ENCODE data around the gene PXMP4. TPM values are rescaled to one million over a fixed set of nuclear protein-coding genes. Genes with fewer than 3 reads are reported as not detected.
A peak's percentile ranks its signal among the peaks of the same experiment; 100 is the strongest.

The PXMP4 gene
- total RNA-seq, 1 donor from 2014 or later, result 2.1 TPM

DNA sequence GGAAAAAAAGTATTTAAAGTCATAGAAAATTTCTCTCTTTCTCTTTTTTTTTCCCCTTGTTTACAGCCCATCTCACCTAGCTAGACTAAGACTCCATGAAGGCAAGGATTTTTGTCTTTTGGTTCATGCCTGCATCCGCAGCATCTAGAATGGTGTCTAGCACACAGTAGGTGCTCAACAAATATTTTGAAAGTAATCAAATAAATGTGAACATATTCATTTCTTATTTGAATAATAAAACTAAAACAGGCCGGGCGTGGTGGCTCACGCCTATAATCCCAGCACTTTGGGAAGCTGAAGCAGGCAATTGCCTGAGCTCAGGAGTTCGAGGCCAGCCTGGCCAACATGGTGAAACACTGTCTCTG, 7.0 kb upstream of the PXMP4 start:
- DNase-seq (ENCODE audit: low read depth), result no peak
- no peak overlapping the region for H3K4me3 ChIP-seq (ENCODE audit: low read depth, low read length)
- TF ChIP-seq, protein P1, sequence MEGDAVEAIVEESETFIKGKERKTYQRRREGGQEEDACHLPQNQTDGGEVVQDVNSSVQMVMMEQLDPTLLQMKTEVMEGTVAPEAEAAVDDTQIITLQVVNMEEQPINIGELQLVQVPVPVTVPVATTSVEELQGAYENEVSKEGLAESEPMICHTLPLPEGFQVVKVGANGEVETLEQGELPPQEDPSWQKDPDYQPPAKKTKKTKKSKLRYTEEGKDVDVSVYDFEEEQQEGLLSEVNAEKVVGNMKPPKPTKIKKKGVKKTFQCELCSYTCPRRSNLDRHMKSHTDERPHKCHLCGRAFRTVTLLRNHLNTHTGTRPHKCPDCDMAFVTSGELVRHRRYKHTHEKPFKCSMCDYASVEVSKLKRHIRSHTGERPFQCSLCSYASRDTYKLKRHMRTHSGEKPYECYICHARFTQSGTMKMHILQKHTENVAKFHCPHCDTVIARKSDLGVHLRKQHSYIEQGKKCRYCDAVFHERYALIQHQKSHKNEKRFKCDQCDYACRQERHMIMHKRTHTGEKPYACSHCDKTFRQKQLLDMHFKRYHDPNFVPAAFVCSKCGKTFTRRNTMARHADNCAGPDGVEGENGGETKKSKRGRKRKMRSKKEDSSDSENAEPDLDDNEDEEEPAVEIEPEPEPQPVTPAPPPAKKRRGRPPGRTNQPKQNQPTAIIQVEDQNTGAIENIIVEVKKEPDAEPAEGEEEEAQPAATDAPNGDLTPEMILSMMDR (conservative IDR thresholded peaks at IDR 0.05; ENCODE audit: low read depth, low read length), result no peak

DNA sequence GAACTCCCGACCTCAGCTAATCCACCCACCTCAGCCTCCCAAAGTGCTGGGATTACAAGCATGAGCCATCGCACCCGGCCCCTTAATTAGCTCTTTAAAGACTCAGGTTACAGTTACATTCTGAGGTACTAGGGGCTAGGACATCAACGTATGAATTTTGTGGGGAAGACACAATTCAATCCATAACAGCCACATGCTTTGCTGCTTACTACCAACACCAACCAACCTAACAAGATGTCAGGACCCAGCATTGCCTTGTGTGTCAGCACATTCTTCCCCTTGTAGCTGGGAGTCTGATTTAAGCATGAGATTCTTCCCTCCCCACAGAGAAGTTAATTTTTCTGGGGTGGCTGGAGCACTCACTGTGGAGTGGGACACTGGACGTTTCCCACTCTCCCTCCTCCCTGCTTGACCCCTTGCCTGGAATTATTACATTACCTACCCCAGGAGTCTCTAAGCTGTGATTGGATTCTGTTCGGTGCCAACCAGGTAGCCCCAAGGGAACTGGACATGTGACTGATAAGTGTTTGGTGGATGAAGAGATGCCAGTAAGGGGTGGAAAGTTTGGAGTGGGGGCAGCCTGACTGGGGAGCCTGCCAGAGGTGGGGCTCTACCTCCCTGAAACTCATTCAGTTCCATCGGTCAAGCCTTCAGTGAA, 5.6 kb upstream of the PXMP4 start:
- no peak overlapping the region for H3K4me3 ChIP-seq (ENCODE audit: low read depth, low read length)
- TF ChIP-seq, protein P1 (conservative IDR thresholded peaks at IDR 0.05; ENCODE audit: low read depth, low read length), result no peak
- no peak for DNase-seq (ENCODE audit: low read depth)

GRCh38 chr20:33724439-33725094, 4.5 kb upstream of the PXMP4 start:
- H3K4me3 ChIP-seq (ENCODE audit: low read depth, low read length), result no peak overlapping the region
- TF ChIP-seq, protein P1 (conservative IDR thresholded peaks at IDR 0.05; ENCODE audit: low read depth, low read length), result no peak
- no peak for DNase-seq (ENCODE audit: low read depth)

DNA sequence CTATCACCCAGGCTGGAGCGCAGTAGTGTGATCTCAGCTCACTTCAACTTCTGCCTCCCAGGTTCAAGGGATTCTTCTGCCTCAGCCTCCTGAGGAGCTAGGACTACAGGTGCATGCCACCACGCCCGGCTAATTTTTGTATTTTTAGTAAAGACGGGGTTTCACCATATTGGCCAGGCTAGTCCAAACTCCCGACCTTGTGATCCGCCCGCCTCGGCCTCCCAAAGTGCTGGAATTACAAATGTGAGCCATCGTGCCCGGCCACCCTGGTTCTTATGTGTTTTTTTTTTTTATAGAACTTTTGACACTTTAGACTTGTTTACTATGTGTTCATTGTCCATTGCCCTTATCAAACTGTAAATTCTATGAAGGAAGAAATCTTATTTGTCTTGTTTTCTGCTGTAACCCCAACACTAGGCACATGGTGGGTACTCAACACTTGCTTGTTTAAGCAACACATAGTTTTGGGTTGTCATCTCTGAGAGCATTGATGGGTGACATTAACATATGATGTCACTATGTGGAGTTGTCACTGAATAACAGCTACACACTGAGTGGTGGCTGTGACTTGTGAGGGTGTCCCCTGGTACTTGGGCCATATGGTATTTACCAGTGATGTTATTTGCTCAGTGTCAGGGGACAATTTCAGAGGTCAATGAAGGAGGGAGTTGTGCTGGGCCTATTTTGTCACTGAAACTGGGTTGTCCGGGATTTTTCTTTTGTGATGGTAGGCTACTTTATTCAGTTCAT, 1.5 kb upstream of the PXMP4 start:
- TF ChIP-seq, protein P1 (conservative IDR thresholded peaks at IDR 0.05; ENCODE audit: low read depth, low read length), result no peak
- DNase-seq (ENCODE audit: low read depth), result no peak
- no peak overlapping the region for H3K4me3 ChIP-seq (ENCODE audit: low read depth, low read length)

GRCh38 chr20:33719277-33719988, 677 bp downstream of the PXMP4 start:
- DNase-seq (ENCODE audit: low read depth), result no peak
- H3K4me3 ChIP-seq (ENCODE audit: low read depth, low read length), result peak overlapping the region; percentile 82

DNA sequence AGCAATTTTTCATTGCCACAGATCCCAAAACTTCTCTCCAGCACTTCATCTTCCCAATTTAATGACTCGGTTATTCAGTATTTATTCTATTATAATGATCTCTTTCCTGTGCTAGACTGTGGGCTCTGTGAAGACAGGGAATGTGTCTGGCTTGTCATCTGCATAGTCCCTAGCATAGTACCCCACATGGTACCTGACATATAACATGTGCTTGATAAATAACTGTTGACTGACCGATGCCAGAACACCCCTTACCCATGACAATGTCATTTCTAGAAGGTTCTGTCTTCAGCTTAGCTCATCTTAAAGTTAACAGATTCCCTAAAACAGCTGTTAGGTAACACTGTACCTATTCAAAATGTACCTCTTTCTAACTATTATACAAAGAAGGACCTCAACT, 3.6 kb downstream of the PXMP4 start:
- H3K4me3 ChIP-seq (ENCODE audit: low read depth, low read length), result no peak overlapping the region
- TF ChIP-seq, protein P1 (conservative IDR thresholded peaks at IDR 0.05; ENCODE audit: low read depth, low read length), result no peak
- DNase-seq (ENCODE audit: low read depth), result no peak

More at GRCh38 chr20:33719277-33719988, 677 bp downstream of the PXMP4 start:
- TF ChIP-seq, protein P1 (conservative IDR thresholded peaks at IDR 0.05; ENCODE audit: low read depth, low read length), result no peak
